ENCODE results near the gene CEP170.

GRCh38 chr1:243273945-243274344 is 18.9 kb upstream of the CEP170 start:
- TF ChIP-seq CTCF (IDR thresholded peaks at IDR 0.05; ENCODE audit: insufficient read depth, low read depth, low read length), result no peak
- no peak for TF ChIP-seq EZH2 (IDR thresholded peaks at IDR 0.05; ENCODE audit: insufficient read depth, low read length)

Data from astrocyte (in vitro differentiated cells and primary cell).